NCI-H2081 (cell line): ENCODE measurements around the gene POLR2M.

Experiments
- DNase-seq, 2 experiments: peaks; one replicate each; lab custom pipeline; 2025; lab: John Stamatoyannopoulos, UW

POLR2M gene

DNA sequence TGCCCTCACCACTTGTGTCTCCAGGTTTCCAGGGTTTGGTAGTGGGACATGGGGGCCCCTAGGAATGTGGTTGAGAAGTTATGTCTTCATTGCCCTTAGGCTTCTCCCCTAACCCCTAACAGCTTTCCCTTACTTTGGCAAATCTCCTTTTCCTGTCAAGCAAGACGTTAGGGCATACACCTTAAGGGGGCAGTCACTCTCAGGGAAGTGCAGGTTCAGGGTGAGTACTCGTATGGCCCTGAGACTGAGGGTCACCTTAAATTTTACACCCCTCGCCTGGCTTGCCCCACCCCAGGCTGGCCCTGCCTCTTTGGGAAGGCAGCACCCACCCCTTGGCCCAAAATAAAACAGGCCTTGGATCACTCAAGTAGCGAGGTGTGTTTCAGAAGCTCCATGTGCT is 33.5 kb downstream of the POLR2M start:
- DNase-seq: no peak

DNA sequence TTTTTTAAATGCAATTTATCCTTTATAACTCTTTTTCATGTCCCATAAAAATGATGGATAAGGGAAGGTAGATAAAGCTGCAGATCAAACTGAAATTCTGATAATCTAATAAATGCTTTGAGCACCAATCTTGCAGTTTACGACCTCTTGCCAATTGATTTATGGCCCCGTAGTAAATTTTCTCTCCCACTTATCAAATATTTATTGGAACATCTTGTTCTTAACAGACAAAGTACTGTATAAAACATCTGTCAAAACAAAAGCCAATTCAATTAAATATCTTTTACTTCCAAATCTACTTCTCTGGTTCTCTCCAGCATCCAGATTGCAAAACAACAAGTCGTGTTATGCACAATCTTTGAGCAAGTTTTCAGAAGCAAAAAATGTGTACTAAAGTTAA is 34.6 kb downstream of the POLR2M start:
- no peak for DNase-seq

DNA sequence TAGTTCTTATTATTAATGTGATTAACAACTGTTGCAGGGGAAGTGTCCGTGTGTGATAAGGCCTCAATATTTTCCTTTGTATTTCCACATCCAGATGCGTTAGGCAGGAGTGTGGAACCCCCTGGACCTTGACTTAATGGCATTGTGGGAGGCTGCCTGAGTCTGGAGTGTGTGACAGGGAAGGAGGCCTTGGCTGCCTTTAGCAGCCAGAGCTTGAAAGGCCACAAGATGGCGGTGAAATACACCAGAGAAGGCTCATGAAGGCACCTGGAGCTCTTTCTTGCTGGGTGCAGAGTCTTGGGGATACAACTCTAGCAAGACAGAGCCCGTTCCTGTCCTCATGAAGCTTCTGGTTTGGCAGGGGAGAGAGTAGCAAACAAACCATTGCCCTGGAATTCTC is 36.9 kb downstream of the POLR2M start:
- DNase-seq: no peak

DNA sequence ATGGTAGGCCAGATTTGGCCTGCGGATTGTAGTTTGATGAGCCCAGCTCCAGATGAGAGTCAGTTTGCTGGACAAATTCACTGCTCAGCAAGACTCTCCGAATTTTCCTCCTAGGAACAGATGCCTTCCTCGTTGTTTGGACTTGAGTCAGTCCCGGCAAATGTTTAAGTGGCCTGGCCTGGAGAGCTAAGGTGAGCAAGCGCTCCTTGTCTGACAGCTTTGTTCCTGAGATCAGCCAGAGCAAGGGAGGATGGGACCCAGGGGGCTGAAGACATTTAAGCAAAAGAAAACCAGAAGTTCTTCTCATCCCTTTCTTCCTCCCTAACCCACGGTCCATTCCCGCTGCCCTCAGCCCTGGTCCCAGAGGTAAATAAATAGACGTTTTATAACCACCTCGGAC is 40.3 kb downstream of the POLR2M start:
- no peak for DNase-seq

DNA sequence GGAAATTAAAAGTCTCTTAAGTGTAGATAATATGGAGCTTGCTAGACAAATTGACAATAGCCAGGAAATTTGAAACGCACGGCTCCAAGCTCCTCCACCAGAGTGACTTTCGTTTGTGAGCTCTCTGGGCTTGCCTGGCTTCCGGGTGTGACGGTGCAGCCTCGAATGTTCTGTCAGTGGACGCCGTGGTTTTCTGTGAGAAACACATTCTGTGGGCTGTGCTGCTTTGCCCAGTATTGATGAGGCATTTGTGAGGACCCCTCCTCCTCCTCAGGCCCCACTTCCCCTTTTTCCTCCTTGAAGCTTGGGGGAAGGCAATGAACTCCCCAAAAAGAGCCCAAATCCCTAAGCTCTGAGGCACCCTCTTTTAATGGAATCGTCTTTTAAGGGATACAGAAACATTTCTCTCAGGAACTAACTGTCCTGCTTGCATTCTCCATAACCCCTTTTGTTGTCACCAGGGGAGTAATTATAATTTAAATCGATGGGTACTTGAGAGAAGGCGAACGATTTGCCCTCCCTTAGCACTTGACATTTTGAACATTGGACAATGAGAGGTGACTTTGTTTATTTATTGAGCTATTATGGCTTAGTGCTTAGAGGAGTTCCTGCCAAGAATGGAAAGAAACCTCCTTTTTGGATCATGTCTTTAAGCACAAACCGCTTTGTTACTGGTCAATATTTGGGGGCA is 40.8 kb downstream of the POLR2M start:
- no peak for DNase-seq

DNA sequence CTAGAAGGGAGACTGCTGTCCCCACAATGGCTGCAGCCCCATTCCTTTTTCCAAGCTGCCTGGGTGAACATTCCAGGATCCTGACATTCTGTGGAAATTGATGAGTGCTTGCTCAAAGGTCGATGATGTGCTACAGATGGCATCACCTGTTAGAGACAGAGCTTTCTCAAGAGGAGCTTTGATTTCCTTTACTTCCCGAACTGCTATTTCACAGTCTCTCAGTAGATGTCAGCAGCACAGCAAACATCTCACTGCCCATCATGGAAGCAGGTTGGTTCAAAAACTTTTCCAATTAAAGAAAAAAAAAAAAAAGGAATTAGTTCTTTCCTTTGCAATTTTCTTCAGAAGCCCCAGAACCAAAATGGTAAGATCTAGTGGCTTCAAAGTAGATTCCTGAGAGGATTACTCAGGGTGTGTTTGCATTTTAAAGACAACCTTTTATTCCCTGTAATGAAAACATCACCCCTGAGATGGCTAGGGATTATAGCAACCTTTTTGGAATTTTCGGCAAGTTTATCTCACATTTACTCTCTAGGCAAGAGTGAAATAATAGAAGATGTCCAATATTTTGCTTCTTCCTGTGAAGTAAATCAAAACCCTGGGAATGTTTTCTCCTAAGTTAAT is 44.8 kb downstream of the POLR2M start:
- peak in 1 of 2 experiments; percentile 11 for DNase-seq

DNA sequence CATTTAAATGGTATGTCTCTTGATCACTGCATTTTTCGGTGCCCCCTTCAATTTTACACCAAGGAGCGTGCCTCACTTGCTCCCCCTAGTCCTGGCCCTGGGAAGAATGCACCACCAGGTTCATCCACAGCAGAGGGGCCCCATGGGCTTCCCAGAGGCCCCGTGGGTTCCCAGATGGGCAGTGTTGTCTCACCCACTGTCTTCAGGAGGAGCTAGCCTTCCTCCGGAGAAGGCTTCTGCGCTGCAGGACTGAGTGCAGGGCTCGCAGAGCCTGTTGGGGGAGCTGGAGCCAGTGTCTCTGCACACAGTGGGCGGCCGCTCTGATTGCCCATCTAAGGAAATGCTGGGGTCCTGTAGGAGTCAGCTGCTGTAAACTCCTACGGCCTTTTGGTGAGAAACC is 45.9 kb downstream of the POLR2M start:
- no peak for DNase-seq

DNA sequence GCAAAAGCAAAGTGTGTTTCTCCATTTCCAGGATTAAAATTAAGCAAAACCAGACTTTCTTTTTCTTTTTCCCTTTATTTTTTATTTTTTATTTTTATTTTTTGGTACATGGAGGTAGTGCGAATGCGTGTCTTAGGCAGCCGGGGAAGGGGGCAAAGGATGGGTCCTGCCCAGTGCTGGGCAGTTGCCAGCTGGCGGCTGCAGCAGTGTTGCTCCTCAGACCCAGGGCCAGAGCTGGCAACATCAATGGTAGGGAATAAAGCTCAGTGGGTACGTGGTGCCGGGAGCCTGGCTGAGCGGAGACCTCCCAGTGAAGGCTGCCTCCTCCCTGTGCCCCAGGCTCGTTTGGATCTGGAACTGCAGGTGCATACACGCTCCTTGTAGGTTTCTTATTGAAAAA is 46.3 kb downstream of the POLR2M start:
- DNase-seq: no peak

DNA sequence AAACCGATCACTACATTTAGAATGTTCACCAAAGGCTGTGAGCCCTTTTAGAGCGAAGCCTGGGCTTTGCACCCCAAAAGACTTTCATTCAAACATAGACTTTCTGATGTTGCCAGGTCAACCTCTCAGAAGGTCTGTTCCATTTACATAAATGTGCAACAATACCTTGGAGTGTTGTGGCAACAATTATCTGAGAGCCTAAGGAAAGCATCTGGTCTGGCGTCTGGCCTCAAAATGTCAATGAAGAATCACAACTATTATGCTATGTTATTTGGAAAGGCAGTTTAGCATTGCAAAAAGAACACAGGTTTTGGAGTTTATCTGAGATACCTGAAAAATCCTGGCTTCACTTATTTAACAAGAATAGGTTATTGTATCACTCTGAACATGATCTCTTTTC is 50.0 kb downstream of the POLR2M start:
- no peak for DNase-seq

DNA sequence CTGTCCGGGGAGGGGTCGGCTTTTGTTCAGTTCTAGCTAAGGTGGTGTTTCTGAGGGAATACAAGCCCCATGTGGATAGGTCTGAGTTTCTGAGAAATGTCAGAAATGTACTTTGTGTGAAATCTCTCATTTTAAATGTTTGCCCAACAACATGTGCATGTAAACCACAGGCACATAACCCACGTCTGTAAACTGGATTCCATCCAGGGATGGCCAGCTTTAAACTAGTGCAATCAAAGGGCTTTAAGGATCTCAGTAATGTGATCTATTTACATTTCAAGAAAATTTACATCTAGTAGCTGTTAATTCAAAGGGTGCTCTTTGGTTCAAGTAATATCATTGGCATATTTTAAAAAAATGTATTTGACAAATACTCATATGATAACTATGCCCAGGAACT is 52.0 kb downstream of the POLR2M start:
- DNase-seq: no peak

DNA sequence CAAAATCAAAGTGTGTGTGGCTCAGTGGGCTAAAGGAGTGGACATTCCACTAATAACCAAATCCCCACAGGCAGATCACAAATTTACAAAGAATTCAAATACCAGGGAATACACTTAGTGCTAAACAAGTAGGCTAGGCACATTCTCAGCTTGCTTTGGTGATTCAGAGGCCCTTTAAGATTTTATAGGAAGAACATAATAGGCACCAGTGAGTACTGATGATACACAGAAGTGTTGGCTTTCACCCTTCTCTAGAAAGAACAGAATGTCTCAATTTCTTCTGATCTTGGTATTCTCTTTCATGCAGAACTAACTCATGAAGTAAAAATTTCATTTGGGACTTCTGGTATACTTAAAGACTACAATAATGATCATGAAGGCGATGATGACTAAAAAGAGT is 55.0 kb downstream of the POLR2M start:
- no peak for DNase-seq

DNA sequence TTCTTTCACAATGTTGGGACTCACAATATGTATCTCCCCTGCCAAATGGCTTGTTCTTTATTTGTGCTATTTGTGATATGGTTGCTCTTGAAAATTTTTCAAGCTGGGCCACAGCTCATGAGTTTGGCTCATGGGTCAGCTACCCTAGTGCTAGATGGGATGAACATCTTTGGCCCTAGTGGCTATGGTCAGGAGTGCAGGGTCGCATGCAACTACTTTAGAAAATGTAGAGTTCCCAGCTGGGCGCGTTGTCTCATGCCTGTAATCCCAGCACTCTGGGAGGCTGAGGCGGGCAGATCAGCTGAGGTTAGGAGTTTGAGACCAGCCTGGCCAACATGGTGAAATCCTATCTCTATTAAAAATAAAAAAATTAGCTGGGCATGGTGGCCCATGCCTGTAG is 55.8 kb downstream of the POLR2M start:
- no peak for DNase-seq

DNA sequence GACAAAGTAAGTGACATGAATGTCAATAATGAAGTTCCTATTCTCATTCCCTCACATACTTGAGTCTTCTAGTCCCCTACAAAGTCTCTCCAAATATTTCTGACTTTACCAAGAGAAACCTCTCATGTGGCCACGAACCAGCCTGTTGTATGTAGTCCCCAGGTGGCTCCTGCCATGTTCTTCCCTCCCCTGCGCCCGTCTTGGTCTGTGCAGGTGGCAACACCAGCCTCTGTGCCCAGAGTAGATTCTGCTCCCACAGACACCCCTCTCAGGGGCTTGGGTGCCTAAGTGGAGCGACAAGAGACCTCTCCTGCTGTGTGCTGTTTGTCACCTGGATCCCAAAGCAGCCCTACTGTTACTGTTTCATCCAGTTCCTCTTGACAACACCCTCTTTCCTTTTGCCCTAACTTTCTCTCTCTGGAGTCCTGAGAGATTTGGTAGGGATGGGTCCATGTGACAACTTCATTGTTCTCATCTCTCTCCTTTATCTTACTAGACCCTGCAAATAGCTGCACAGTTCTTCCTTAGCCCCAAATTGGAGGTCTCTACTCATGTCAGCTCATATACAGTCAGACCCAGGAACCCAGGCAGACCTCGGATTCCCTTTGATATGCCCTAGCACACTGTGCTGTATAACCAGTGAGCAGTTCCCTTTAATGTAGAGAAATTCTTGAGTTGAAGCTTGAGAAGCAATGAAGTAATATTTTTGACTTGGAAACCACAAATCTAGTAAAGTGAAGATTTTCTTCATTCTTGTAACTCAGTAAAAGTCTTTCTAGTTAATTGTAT is 56.9 kb downstream of the POLR2M start:
- DNase-seq: no peak
